ENCODE measurements around the gene WFDC2.

The WFDC2 gene

GRCh38 chr20:45429618-45430017, 39.9 kb upstream of the WFDC2 start:
- DNase-seq (ENCODE audit: low spot score) = no peak
- no peak for TF ChIP-seq CTCF (IDR thresholded peaks at IDR 0.05)
- Histone ChIP-seq H3K4me3 (no peak overlapping the region), H3K27ac (no peak overlapping the region)

GRCh38 chr20:45432294-45432693, 37.3 kb upstream of the WFDC2 start:
- TF ChIP-seq CTCF (IDR thresholded peaks at IDR 0.05) = no peak
- DNase-seq (ENCODE audit: low spot score) = no peak
- no peak overlapping the region for H3K4me3 ChIP-seq
- H3K27ac ChIP-seq = no peak overlapping the region

- H3K4me3 ChIP-seq = no peak overlapping the region
- H3K27ac ChIP-seq = peak overlapping the region; percentile 47 to 77
- no peak for TF ChIP-seq CTCF (IDR thresholded peaks at IDR 0.05)
- DNase-seq (ENCODE audit: low spot score) = peak; percentile 79
These were observed 36.2 kb upstream of the WFDC2 start for GRCh38 chr20:45433316-45433715.

- DNase-seq (ENCODE audit: low spot score) = no peak
- H3K4me3 ChIP-seq = no peak overlapping the region
- no peak for TF ChIP-seq CTCF (IDR thresholded peaks at IDR 0.05)
- H3K27ac ChIP-seq = peak overlapping the region; percentile 41 to 47
These were observed 35.6 kb upstream of the WFDC2 start for GRCh38 chr20:45433976-45434375.

GRCh38 chr20:45436732-45437485, 32.6 kb upstream of the WFDC2 start:
- peak; percentile 96 for TF ChIP-seq CTCF (IDR thresholded peaks at IDR 0.05)
- peak; percentile 92 for DNase-seq (ENCODE audit: low spot score)
- Histone ChIP-seq H3K27ac (peak overlapping the region; percentile 84 to 86), H3K4me3 (peak overlapping the region; percentile 75)

- Histone ChIP-seq H3K4me3 (no peak overlapping the region), H3K27ac (no peak overlapping the region)
- no peak for DNase-seq (ENCODE audit: low spot score)
- TF ChIP-seq CTCF (IDR thresholded peaks at IDR 0.05) = no peak
These were observed 29.1 kb upstream of the WFDC2 start for GRCh38 chr20:45440424-45440823.
